OCI-LY3 (cell line): Measurements from ENCODE around the gene ASIC2.

ENCODE experiments used
- H2AFZ ChIP-seq: fragments of 200-600, 300-600 bp; shearing (Covaris generic); 2 replicates; pipeline ENCODE4 v1.6.0; 2014; ENCODE audit warnings: antibody characterized with exemption, low read depth, low read length
- H3K27ac ChIP-seq: fragments of 200-600, 300-600 bp; sonication (generic); 2 replicates; pipeline ENCODE4 v1.5.1; 2014; ENCODE audit warnings: mild to moderate bottlenecking, low read length, moderate library complexity, mixed read lengths
- H3K27me3 ChIP-seq: fragments of 200-600, 300-600 bp; sonication (generic); 2 replicates; pipeline ENCODE4 v1.6.1; 2014; ENCODE audit warnings: low read depth, low read length, mixed read lengths
- H3K36me3 ChIP-seq: fragments of 200-600, 300-600 bp; sonication (generic); replicated peaks from 2 replicates; pipeline ENCODE3; 2014; ENCODE audit warnings: low read depth, low read length, mixed read lengths
- H3K4me1 ChIP-seq: fragments of 300-600, 200-600 bp; sonication (generic); 2 replicates; pipeline ENCODE4 v1.6.1; 2014; ENCODE audit warnings: low read length, mixed read lengths
- H3K4me2 ChIP-seq: fragments of 200-600, 300-600 bp; sonication (generic); 2 replicates; pipeline ENCODE4 v1.6.1; 2014; ENCODE audit warnings: low read length, mixed read lengths
- H3K4me3 ChIP-seq: fragments of 300-600, 200-600 bp; sonication (generic); 2 replicates; pipeline ENCODE4 v1.5.1; 2014; ENCODE audit warnings: antibody characterized with exemption, mild to moderate bottlenecking, low read length, moderate library complexity
- H3K79me2 ChIP-seq: fragments of 300-600, 200-600 bp; shearing (Covaris generic); 2 replicates; pipeline ENCODE4 v1.6.1; 2014; ENCODE audit warnings: mild to moderate bottlenecking, low read length, mixed read lengths
- H3K9ac ChIP-seq: fragments of 300-600, 200-600 bp; shearing (Covaris generic); 2 replicates; pipeline ENCODE4 v1.6.0; 2014; ENCODE audit warnings: mild to moderate bottlenecking, low read length, moderate library complexity
- H3K9me3 ChIP-seq: fragments of 200-600, 300-600 bp; shearing (Covaris generic); 2 replicates; pipeline ENCODE4 v1.6.1; 2014; ENCODE audit warnings: low read length, mixed read lengths; ENCODE audit not compliant: insufficient read depth
- H4K20me1 ChIP-seq: fragments of 200-600, 300-600 bp; sonication (generic); 2 replicates; pipeline ENCODE4 v1.6.1; 2016; ENCODE audit warnings: low read length, mixed read lengths; ENCODE audit not compliant: insufficient read depth
- EZH2phosphoT487 ChIP-seq: fragments of 200-600 bp; shearing (Covaris generic); IDR thresholded peaks from 2 replicates; pipeline ENCODE4 v1.6.1; 2018; ENCODE audit warnings: antibody characterized with exemption, mixed run types, low read depth
- TF ChIP-seq, protein P1 (sequence below): fragments of 200-600, 300-600 bp; sonication (generic); IDR thresholded peaks from 2 replicates; pipeline ENCODE4 v1.5.1; 2014; ENCODE audit warnings: antibody characterized with exemption, low read length, low read depth

The ASIC2 gene

GRCh38 chr17:33204701-33205100 is 88.4 kb downstream of the ASIC2 start:
- TF ChIP-seq, protein P1, sequence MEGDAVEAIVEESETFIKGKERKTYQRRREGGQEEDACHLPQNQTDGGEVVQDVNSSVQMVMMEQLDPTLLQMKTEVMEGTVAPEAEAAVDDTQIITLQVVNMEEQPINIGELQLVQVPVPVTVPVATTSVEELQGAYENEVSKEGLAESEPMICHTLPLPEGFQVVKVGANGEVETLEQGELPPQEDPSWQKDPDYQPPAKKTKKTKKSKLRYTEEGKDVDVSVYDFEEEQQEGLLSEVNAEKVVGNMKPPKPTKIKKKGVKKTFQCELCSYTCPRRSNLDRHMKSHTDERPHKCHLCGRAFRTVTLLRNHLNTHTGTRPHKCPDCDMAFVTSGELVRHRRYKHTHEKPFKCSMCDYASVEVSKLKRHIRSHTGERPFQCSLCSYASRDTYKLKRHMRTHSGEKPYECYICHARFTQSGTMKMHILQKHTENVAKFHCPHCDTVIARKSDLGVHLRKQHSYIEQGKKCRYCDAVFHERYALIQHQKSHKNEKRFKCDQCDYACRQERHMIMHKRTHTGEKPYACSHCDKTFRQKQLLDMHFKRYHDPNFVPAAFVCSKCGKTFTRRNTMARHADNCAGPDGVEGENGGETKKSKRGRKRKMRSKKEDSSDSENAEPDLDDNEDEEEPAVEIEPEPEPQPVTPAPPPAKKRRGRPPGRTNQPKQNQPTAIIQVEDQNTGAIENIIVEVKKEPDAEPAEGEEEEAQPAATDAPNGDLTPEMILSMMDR: no peak
- no peak for TF ChIP-seq EZH2phosphoT487
- Histone ChIP-seq H3K4me3 (no peak overlapping the region), H2AFZ (no peak overlapping the region), H3K4me2 (no peak overlapping the region), H4K20me1 (no peaks in the 10 kb centered on the region), H3K79me2 (no peaks in the 10 kb centered on the region), H3K4me1 (no peaks in the 10 kb centered on the region), H3K36me3 (no peaks in the 10 kb centered on the region), H3K27me3 (peaks cover 43% of the 10 kb centered on the region), H3K9ac (no peak overlapping the region), H3K27ac (no peak overlapping the region), H3K9me3 (no peaks in the 10 kb centered on the region)

- no peaks in the 10 kb centered on the region for H3K4me1 ChIP-seq
- no peak overlapping the region for H3K4me2 ChIP-seq
- no peak for TF ChIP-seq EZH2phosphoT487
- TF ChIP-seq, protein P1: no peak
- H3K9me3 ChIP-seq: no peaks in the 10 kb centered on the region
- no peak overlapping the region for H2AFZ ChIP-seq
- no peaks in the 10 kb centered on the region for H3K36me3 ChIP-seq
- peaks cover 39% of the 10 kb centered on the region for H3K27me3 ChIP-seq
- no peaks in the 10 kb centered on the region for H3K79me2 ChIP-seq
- H3K4me3 ChIP-seq: no peak overlapping the region
- no peaks in the 10 kb centered on the region for H4K20me1 ChIP-seq
- no peak overlapping the region for H3K27ac ChIP-seq
- no peak overlapping the region for H3K9ac ChIP-seq
Observed at GRCh38 chr17:33204156-33204555, 88.9 kb downstream of the ASIC2 start.

DNA sequence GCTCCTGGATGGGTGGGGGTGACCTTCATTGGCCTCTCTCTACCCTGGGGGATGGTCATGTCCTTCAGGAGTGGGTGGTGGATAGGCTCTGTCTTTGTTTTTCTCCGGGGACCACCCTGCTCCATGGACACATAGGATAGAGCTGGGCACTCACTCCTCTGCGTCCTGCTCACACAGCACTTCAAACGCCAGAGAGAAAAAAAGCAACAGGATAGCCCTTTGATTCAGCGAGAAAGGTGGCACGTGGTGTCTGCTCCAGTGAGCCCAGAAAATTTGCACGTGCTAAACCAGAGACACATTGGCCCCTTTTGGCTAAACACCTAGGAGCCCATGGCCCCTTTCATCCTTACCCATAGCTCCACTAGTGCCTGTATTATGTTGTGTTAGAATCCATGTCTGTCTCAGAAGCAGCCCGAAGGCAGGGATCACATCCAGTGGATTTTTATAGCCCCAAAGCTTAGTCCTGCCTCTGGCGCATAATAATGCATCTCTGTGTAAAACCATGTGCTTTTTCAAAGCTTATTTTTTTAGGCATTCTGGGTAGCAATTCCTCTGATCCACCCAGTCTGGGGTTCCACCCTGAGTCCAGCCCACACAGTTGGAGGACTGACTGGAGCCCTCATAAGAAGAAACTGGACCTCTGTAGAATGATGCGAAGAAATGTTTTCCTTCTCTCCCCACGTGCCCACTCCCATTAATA is 90.1 kb downstream of the ASIC2 start:
- Histone ChIP-seq H3K27me3 (peaks cover 29% of the 10 kb centered on the region), H3K27ac (no peak overlapping the region), H3K4me3 (no peak overlapping the region), H4K20me1 (no peaks in the 10 kb centered on the region), H3K9me3 (no peaks in the 10 kb centered on the region), H3K36me3 (no peaks in the 10 kb centered on the region), H2AFZ (no peak overlapping the region), H3K79me2 (no peaks in the 10 kb centered on the region), H3K9ac (no peak overlapping the region), H3K4me2 (no peak overlapping the region), H3K4me1 (no peaks in the 10 kb centered on the region)
- TF ChIP-seq, protein P1: no peak

GRCh38 chr17:33202021-33202420 is 91.1 kb downstream of the ASIC2 start:
- no peaks in the 10 kb centered on the region for H3K79me2 ChIP-seq
- no peak overlapping the region for H2AFZ ChIP-seq
- no peak overlapping the region for H3K4me2 ChIP-seq
- no peaks in the 10 kb centered on the region for H4K20me1 ChIP-seq
- H3K9me3 ChIP-seq: no peaks in the 10 kb centered on the region
- no peak overlapping the region for H3K9ac ChIP-seq
- H3K4me3 ChIP-seq: no peak overlapping the region
- H3K4me1 ChIP-seq: no peaks in the 10 kb centered on the region
- peaks cover 20% of the 10 kb centered on the region for H3K27me3 ChIP-seq
- TF ChIP-seq, protein P1: peak; percentile 10; the same call in 1 of the 2 replicates
- no peak for TF ChIP-seq EZH2phosphoT487
- no peak overlapping the region for H3K27ac ChIP-seq
- H3K36me3 ChIP-seq: no peaks in the 10 kb centered on the region
